HG03521 (cell line): Measurements from ENCODE around the gene FAM171A2.
"Not testable (repeated sequence)": the region's sequence is repeated elsewhere in the genome, so short reads cannot be mapped to it uniquely, and the experiment has no call there.

ENCODE experiments used
- ATAC-seq: cut with Tn5 transposase; IDR thresholded peaks from one replicate; pipeline ENCODE4 v1.9.1; 2021; ENCODE audit warnings: mild to moderate bottlenecking, moderate library complexity; ENCODE audit not compliant: unreplicated experiment

FAM171A2 gene

DNA sequence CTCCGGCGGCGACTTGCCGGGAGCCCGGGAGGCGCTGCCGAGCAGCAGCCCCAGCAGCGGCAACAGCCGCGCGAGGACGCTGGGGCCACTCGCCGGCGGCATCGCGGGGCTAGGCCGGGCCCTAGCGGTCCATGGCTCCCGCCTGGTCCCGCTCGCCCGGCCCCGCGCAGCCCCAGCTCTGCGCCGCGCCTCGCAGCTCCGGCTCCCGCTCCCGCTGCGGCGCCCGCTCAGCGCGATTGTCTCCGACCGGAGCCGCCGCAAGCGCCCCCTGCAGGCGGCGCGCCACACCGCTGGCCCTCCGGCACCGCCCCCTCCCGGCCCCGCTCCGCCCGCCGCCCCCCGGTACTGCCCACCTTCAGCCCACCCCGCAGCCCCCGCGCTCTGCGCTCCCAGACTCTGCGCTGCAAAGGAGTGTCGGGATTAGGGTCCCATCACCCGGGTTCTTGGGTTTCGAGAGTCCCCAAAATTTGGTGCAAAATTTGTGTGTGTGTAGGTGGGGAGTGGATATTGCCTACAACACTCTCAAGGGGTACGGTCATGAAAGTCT, at the start of gene FAM171A2:
FAM171A2 (minus strand) TSS at position 241 of the 547 bp plus-strand sequence; CDS start at position 102, 139 bp downstream.
- ATAC-seq, result no peak

DNA sequence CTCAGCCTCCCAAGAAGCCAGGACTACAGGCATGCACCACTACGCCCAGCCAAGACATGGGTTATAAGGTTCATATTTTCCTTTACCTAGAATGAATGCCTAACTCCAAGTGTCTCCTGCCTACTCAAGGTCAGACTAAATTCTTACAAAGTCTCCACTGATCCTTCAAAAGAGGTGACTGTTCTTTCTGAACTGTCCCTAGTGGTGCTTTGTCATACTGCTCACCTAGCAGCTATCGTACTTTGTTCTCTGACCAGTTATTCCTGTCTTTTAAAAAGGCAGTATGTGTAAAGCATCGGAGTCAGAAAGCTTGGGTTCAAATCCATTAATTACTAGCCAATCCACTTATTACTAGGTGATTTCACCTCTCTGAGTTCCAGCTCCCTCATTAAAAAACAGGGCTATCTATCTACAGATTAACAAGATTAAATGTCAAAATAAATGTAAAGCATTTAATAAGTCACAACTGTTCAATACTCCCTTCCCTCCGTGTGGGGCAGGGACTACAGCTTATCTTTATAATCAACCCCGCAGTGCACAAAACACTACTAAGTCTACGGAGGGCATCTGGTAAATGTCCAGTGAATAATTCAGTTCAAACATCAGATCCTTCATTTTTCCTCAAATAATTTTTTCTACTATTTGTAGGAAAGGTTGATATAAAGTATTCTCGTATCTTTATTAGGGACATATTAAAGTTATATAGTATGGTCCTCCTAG, 45.8 kb upstream of the FAM171A2 start:
- ATAC-seq, result no peak

DNA sequence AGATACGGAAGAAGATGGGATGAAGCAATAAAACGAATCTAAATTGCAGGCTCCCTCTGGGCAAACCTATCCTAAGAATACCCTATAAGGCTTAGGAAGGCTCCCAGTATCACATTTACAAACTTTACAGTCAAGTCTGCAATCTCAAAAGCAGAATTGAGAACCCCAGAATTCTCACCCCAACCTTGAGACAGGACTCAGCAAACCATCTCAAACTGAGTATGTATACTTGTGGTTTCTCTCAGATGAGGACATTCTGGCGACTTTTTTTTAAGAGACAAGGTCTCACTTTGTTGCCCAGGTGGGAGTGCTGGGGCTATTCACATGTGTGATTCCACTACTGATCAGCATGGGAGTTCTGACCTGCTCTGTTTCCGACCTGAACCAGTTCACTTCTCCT, 45.1 kb upstream of the FAM171A2 start:
- no peak for ATAC-seq

DNA sequence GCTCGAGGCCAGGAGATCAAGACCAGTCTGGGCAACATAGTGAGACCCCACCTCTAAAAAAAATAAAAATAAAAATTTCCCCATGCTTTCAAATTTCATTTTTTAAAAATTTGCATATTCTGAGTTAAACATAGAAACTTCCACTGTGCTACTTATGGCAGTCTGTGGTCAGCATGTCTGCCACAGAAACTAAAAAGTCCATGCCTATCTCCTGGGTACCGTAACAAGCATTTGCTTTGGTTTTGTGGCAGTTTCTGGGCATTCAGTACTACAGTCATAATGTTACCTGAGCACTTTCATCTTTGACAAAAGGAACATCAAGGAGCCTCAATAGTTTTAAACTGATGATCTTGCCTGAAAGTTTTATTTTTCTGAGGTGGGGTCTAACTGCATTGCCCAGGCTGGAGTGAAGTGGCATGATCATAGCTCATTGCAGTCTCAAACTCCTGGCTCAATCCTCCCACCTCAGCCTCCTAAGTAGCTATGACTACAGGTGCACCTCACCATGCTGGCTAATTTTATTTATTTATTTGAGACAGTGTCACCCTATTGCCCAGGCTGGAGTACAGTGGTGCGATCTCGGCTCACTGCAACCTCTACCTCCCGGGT, 39.0 kb upstream of the FAM171A2 start:
- ATAC-seq, result no peak

DNA sequence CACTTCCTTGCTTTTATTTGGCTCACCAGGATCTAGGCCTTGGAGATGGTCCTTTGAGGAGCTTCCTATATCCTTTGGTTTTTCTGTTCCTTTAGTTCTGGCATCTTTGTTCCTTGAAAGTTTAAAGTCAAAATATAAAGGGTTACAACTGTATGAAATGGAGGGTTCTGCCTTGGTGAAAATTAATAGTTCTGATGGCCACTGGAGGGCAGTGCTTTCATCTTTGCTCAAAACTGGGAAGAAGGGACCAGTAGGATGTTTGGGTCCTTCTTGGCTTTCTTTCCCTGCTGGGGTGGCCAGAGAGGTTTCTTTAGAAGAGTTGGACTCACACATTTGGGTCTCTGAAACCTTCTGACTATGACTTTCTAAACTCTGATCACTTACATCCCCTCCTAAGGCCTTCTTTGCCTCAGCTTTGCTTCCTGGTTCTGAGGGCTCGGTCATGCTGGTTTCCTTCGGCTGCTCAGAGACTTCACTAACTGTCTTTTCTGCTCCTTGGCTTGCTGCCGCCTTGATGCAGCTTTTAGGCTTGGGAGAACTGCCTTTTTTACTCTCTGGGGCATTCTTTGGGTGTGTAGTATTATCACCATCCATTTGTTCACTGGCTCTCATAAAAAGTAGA, 36.7 kb upstream of the FAM171A2 start:
- ATAC-seq, result no peak

DNA sequence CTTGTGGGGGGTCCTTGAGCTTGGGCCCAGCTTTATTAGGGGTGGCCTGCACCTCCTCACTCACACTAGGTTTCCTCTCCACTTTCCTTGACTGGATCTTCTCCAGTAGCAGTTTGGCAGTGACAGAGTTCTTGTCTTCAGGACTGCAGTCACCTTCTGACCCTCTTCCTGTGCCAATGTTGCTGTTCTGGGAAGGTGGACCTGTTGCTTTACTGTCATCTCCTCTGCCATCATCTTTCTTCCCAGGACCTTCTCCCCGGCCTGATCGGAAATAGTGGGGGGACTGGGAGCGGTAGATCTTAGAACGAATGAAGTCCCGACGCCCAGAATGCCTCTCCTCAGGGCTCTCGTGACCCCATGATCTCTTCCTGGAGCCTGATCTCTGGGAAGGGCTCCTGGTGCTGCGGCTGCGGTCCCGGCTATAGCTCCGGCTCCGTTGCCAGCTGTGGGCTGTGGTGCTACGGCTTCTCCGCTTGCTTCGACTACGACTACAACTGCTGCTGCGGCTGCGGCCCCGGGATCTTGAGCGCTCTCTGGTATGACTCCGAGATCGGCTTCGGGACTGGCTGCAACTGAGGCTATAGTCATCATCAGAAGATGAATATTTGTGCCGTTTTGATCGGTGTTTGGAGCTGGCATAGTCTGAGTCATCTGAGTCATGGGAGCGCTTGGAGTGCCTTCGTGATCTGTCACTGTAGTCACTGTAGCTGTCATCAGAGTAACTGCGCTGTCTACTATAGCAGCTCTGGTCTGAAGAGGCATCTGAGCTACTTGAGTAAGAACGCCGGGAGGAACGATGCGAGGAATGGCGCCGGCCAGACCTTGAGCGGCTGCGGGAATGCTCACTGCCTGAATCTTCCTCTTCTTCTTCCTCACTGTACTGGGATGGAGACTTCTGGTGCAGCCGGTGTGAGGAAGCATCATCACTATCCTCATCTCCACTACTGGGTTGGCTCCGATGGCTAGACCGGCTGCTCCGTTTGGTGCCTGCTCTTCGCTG, 35.3 kb upstream of the FAM171A2 start:
- no peak for ATAC-seq

DNA sequence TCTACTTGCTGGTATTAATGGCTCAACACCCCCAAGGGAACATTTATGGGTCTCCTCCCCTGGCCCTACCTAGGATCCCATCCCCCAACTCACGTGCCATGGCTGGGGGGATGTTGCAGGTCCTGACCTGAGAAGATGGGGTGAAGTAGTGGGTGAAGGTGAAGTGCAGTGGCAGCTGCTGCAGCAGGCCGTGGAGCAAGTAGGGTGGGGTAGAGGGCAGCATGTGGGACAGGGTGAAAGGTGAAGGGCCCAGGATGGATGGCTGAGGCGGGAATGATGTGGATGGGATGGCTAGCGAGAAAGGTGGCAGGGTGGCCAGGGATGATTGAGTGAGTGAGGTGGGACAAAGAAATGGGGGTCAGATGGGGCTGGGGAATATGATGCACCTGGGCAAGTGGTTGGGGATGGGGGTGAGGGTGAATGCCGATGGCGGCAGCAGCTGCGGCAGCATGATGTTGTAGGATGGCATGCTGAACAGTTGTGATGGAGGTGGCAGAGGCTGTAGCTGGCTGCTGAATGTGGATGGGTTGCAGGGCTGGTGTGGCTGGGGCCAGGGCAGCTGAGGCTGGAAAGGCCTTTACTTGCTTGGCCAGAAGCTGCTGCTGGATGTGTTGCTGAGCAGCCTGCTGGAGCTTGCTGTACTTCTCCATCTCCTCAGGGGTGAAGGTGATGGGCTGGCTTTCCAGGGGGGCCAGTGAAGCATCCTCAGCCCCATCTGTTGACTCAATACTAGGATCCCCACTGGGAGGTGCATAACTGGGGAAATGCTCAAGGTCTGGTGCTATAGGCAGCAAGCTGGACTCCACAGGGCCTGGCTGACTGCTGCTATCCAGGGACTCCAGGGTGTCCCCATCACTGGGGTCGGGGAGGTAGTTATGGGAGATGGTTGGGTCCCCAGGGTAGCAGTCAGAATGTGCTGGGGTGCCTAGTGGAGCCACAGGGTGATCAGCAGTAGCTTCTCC, 34.1 kb upstream of the FAM171A2 start:
- no peak for ATAC-seq

DNA sequence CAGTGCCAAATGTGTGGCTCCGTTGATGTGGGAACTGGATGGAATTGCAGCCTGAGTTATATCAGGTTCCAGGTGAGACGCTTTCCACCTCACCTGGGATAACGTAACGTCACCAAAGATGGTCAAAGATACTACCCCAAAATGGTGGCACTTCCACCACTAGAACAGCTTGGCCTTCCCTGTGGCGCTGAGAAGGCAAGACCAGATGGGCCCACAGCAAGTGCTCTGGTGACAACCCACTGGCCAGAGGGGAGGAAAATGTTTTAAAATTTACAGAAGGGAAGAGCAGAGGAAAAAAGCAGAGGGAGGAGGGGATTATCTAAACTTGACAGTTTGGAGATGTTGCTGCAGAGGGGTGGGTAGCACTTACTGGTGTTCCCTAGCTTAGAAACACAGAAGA, 33.3 kb upstream of the FAM171A2 start:
- ATAC-seq, result no peak

DNA sequence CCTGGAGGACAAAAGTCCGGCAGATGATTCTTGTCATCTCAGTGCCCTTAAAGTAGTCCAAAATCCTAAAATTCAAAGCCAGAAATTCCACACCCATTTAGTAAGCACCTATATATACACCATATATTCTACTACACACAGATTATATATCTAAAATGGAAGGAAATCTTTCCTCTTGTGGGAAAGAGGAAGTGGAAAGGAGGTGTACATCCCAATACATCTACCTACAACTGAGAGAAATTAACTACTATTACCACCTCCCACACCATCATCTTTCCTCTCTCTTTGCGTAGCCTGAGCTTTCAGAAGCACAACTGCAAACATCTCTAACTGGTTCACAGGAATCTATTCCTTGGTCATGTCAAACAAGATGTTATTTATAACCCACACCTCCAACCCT, 31.2 kb upstream of the FAM171A2 start:
- ATAC-seq, result no peak

DNA sequence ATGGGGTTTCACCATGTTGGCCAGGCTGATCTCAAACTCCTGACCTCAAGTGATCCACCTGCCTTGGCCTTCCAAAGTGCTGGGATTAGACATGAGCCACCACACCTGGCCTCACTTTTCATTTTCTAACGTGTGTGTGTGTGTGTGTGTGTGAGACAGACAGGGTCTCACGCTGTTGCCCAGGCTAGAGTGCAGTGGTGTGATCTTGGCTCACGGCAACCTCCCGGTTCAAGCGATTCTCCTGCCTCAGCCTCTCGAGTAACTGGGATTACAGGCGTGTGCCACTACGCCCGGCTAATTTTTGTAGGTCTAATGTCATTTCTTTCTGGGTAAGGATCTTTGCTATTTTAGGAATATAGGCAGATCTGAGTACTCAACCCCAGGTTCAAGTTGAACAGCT, 30.5 kb upstream of the FAM171A2 start:
- not testable (repeated sequence) for ATAC-seq

DNA sequence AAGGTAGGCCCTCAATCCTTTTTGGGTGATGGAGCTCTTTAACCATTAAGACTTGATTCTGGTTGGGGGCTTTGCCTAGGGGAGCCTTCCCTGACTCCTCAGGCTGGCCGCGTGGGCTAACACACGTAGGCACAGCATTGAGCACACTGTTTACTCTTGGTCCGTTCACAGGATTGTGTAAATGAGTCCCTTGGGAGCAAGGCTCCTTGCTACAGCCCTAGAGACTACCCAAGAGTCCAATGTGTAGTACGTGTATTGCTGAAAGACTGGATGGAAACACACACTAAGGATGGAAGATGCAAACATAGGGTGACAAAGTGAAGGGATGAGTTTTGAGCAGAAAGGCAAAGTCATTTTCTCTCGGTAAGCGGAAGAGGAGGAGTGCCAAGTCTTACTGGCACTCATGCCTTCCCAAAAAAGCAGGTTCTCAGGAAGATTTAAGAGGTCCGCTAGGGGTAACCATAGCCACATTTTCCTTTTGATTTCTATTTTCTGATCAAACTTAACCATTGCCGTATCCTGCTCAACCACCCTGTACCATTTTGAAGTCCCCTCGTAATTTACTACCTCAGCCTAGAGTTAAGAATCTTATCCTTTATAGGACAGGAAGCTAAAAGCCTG, 26.7 kb upstream of the FAM171A2 start:
- ATAC-seq, result no peak

DNA sequence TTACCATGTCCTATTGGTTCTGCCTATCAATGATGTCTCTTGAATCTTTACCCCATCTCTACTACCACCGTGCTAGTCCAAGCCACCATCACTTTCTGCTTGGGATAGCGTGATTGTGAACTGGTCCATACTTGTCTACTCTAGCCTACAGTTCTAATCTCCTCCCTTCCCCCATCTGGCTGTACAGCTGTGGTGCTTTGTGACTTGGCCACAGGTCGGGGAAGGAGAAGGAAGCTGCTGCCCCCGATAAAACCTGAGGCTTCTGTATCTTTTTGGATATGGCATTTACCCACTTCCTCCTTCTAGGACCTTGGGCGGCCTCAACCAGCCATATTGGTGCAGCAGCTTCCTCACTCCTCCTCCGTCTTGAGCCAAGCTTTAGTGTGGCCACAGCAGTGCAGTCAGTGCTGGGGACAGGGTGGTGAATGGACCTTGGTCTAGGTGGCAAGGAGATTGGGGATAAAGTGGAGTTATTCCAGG, 26.1 kb upstream of the FAM171A2 start:
- no peak for ATAC-seq

DNA sequence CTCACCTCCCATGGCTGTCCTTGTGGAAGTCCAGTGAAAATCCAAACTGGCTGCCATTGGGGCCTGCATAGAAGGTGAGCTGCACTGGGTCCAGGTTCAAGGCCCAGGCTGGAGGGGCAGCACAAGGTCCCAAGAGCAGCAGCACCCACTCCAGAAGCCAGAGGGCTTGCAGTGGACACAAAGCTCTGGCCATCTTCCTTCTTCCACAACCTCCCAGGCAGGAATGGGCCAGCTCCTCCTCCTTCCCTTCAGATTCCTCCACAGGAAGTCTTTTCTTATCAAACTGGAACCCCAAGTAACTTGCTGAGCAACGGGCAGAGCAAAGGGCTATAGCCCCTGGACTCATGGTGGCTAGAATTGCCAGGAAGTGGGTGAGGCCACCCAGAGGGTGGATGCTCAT, 25.6 kb upstream of the FAM171A2 start, which contains the start of gene ITGA2B:
ITGA2B (minus strand) TSS at position 369 of the 400 bp plus-strand sequence; CDS start at position 193, 176 bp downstream.
- no peak for ATAC-seq

DNA sequence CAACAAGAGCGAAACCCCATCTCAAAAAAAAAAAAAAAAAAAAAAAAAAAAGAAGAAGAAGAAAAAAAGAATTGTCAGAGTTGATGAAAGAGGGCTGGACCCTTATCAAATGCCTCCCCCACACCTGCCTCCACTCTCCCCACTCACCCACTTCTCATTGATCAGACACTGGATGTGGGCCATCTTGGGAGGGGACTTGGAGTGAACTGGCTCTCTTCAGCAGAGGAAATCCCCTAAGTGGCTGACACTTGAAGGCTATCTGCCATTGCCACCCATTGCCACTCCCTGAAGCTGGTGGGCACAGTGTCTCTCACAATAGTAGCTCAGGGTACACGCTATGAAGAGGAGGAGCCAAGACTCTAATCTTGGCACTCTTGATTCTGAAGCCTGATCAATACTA, 24.2 kb upstream of the FAM171A2 start:
- ATAC-seq, result no peak

DNA sequence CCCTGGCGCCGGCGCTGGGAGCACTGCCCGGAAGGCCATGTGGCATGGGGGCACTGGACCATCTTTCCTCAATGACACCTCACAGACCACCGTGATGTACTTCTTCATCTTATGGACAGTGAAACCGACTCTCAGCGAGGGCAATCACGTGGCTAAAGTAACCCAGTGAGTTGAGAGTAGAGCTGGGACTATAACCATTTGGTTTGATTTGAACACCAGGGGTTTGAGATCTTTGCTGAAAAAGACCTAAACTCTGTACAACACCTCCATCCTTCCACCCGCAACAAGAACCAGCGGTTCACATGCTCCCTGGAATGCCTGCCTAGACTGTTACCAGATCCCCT, 22.5 kb upstream of the FAM171A2 start:
- ATAC-seq, result no peak

DNA sequence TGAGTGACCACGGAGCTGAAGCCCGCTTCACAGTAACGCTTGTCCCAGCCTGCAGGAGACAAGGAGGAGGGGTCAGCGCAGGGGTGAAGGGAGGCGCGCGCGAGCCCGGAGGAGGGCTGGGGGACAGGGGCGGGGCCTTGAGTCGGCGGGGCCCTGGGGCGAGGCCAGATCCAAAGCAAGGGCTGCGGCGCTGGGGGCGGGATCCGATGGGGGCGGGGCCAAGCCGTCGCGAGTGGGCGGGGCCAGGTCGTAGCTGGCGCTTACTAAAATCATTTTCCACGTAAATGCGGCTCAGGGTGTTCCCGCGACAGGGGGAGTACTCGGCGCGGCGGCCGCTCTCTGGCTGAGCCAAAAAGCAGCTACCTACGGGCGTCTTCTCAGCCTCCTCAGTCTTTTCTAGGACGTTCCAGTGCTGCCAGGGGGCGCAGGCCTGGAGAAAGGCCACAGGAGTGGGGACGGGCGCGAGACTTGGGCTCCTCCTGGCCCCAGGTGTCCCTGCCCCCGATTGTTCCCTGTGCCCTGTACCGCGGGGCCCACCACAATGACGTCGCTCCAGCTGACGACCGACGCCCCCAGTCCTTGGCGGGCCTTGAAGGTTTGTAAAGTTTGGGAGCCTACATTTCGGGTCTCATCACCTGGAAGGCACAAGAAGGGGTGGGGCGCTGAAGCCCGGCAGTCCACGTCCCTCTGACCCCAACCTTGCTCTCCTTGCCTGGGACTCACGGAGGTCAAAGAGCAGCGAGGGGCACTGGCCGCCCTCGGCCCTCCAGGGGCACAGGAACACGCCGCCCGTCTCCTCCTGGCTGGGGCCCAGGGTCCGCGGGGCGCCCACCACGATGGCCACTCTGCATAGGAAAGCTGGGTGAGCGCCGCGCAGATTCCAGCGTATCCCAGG, 21.9 kb upstream of the FAM171A2 start:
- no peak for ATAC-seq

DNA sequence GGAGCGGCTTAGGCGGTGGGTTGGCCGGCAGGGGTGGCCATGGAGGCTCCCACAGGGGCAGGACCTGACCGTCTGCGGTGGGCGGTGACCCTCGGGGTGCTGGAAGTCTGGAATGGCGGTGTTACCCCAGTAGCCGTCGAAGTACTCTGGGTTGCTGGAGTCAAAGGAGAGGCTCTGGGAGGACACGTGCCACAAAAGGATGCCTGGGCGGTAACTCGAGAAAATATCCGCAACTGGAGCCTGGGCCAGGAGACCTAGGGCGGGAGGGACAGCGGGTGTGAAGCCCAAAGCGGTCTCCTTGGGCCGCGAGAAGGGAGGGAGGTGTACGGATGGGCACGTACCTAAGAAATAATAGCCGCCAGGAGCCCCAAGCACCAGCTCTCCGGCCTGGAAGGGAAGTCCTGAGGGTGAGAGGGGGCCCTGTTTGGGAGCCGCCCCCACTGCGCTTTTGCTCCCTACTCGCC, 21.2 kb upstream of the FAM171A2 start:
- no peak for ATAC-seq

DNA sequence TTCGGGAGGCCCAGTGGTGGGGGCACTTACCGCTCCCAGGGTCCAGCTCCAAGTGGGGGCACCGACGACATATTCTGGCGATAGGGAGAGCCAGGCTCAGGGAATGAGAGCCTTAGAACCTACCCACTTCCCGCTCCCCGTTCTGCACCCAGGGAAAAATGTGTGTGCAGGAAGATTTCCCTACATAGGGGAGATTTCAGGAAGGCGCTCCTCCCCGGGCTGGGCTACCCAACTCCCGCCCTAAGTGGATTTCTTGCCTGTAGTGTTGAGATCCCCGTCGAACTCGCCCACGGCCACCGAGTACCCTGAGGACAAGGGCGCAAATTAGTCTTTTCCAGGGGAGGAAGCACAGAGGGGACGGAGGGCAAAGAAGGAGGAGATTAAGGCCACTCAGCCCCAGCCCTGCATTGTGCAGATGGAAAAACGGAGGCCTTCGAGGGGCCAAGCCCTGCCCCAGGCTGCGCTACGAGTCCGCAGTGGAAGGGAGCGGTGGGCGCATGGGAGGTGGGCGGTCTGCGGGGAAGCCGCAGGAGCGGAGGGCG, 20.7 kb upstream of the FAM171A2 start:
- ATAC-seq, result no peak
